Urinary bladder (tissue), 4 donors: ENCODE data around the gene C9orf43. TPM values are rescaled to one million over a fixed set of nuclear protein-coding genes. Genes with fewer than 3 reads are reported as not detected.

Experiments
- DNase-seq: peaks from one replicate; pipeline ENCODE4 v3.0.0-alpha.2; 2015; ENCODE audit errors: extremely low spot score
- H3K27ac ChIP-seq: one replicate; pipeline ENCODE4 v1.5.1; 2013; ENCODE audit warnings: low read depth, mild to moderate bottlenecking, moderate library complexity
- H3K36me3 ChIP-seq: one replicate; pipeline ENCODE4 v1.6.1; 2013; ENCODE audit warnings: mild to moderate bottlenecking, moderate library complexity; ENCODE audit not compliant: insufficient read depth
- H3K4me1 ChIP-seq: one replicate; pipeline ENCODE4 v1.6.1; 2013; ENCODE audit warnings: mild to moderate bottlenecking, moderate library complexity; ENCODE audit not compliant: insufficient read depth
- H3K4me3 ChIP-seq: one replicate; pipeline ENCODE4 v1.5.1; 2013; ENCODE audit warnings: low read depth, low read length
- WGBS: extraction: QIAGEN DNeasy Blood & Tissue Kit; methylation state at CpG from one replicate; pipeline ENCODE4 v1.1.7; 2013; 5-methylcytosine and 5-hydroxymethylcytosine counted together
- polyA plus RNA-seq: library from polyadenylated mRNA; stranded (reverse); fragments of 200-250 nt; gene quantifications from one replicate; pipeline ENCODE4 v1.2.3, GENCODE V29; 2013
- total RNA-seq: library from RNA; depleted of rRNA; stranded (reverse); fragments of >200 nt; gene quantifications from one replicate; pipeline ENCODE4 v1.2.3, GENCODE V29; 2014
- donor health status: healthy with polysubstance abuse.
- donor health status: healthy.

C9orf43 gene
- total and polyA plus RNA-seq, 2 donors, result 0.14 to 0.74 TPM

- Histone ChIP-seq H3K4me3 (no peak overlapping the region), H3K36me3 (no peaks in the 10 kb centered on the region), H3K4me1 (no peaks in the 10 kb centered on the region), H3K27ac (peak overlapping the region; percentile 83)
- 18% methylated on average over 5 of the region's 5 CpGs for WGBS
- DNase-seq, result no peak
Measured at GRCh38 chr9:113454914-113455761, 44.6 kb downstream of the C9orf43 start.

DNA sequence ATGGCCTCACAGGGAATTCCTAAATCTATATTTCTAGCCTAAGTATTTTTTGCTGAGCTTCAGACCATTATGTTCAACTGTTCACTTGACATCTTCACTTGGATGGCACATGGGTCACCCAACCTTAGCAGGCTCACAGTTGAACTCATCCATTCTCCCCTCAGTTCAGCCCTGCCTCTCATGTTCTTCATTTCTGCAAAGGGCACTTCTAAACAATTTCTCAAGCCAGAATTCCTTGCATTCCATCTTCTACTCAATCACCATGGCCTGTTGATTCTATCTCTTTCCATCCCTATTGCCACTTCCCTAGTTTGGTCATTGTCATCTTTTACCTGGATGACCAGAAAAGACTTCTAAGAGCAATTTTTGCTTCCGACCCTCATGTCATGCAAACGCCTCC is 45.7 kb downstream of the C9orf43 start:
- 95% methylated on average over 2 of the region's 2 CpGs for WGBS

GRCh38 chr9:113461285-113461684 is 50.7 kb downstream of the C9orf43 start:
- Histone ChIP-seq H3K36me3 (no peaks in the 10 kb centered on the region), H3K4me3 (no peak overlapping the region), H3K4me1 (no peaks in the 10 kb centered on the region), H3K27ac (no peak overlapping the region)
- 97% methylated on average over 3 of the region's 3 CpGs for WGBS
- DNase-seq, result no peak

More for the DNA sequence above, 45.7 kb downstream of the C9orf43 start:
- no peak overlapping the region for H3K27ac ChIP-seq
- DNase-seq, result no peak
- no peaks in the 10 kb centered on the region for H3K4me1 ChIP-seq
- H3K36me3 ChIP-seq, result no peaks in the 10 kb centered on the region
- H3K4me3 ChIP-seq, result no peak overlapping the region

DNA sequence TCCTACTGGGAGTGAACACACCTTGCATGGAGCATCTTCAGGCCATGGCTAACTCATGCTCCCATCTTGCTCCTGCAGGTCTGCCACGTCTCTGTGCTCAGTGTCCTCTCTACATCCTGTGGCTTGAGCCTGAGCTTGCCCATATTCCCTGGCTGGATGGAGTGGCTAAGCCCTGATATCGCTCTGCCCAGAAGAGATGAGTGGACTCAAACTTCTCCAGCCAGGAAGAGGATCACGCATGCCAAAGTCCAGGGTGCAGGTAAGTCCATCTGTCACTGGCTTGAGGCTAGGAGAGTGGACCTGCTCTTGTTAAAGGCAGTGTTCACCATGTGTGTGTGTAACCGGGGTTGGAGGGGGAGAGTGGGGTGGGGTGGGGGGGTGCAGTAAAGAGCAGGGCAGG is 51.4 kb downstream of the C9orf43 start:
- no peak for DNase-seq
- Histone ChIP-seq H3K4me1 (no peaks in the 10 kb centered on the region), H3K36me3 (no peaks in the 10 kb centered on the region), H3K27ac (no peak overlapping the region), H3K4me3 (no peak overlapping the region)
- WGBS, result 93% methylated on average over 4 of the region's 4 CpGs

GRCh38 chr9:113462781-113463286 is 52.3 kb downstream of the C9orf43 start:
- DNase-seq, result no peak
- Histone ChIP-seq H3K4me1 (no peaks in the 10 kb centered on the region), H3K27ac (no peak overlapping the region), H3K4me3 (no peak overlapping the region), H3K36me3 (no peaks in the 10 kb centered on the region)
- 86% methylated on average over 11 of the region's 11 CpGs for WGBS

- Histone ChIP-seq H3K4me1 (no peaks in the 10 kb centered on the region), H3K4me3 (no peak within 1 kb of the TSS), H3K36me3 (no peaks in the 10 kb centered on the region), H3K27ac (no peak within 1 kb of the TSS)
- DNase-seq, result no peak
- WGBS, result 17% methylated on average over 55 of the region's 55 CpGs
Measured at GRCh38 chr9:113463418-113464285, 53.1 kb downstream of the C9orf43 start, which contains the start of gene RGS3. RGS3 (plus strand) TSS chr9:113463727; CDS start chr9:113463803, 76 bp downstream.

- 100% methylated on average over 1 of the region's 1 CpG for WGBS
- H3K27ac ChIP-seq, result no peak overlapping the region
Measured at GRCh38 chr9:113464286-113464660, 53.7 kb downstream of the C9orf43 start.

GRCh38 chr9:113465599-113466140 is 55.1 kb downstream of the C9orf43 start:
- Histone ChIP-seq H3K36me3 (no peaks in the 10 kb centered on the region), H3K27ac (no peak overlapping the region), H3K4me3 (no peak overlapping the region), H3K4me1 (no peaks in the 10 kb centered on the region)
- DNase-seq, result no peak
- 81% methylated on average over 2 of the region's 2 CpGs for WGBS

More at GRCh38 chr9:113464286-113464660, 53.7 kb downstream of the C9orf43 start:
- Histone ChIP-seq H3K4me3 (no peak overlapping the region), H3K4me1 (no peaks in the 10 kb centered on the region), H3K36me3 (no peaks in the 10 kb centered on the region)
- no peak for DNase-seq

DNA sequence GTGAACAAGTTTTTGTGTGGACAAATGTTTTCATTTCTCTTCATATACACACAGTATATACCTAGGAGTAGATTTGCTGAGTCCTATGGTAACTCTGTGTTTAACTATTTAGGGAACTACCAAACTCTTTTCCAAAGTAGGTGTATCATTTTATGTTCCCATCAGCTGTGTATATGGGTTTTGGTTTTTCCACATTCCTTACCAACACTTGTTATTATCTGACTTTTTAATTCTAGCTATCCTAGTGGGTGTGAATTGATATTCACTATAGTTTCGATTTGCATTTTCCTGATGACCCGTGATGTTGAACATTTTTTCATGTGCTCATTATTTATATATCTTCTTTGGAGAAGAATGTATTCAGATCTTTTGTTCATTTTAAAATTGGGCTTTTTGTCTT is 56.6 kb downstream of the C9orf43 start:
- H3K27ac ChIP-seq, result no peak overlapping the region
- no peaks in the 10 kb centered on the region for H3K36me3 ChIP-seq

GRCh38 chr9:113468716-113469448 is 58.3 kb downstream of the C9orf43 start:
- H3K4me1 ChIP-seq, result no peaks in the 10 kb centered on the region
- 68% methylated on average over 6 of the region's 6 CpGs for WGBS

More for the DNA sequence above, 56.6 kb downstream of the C9orf43 start:
- DNase-seq, result no peak
- WGBS, result 97% methylated on average over 2 of the region's 2 CpGs
- H3K4me1 ChIP-seq, result no peaks in the 10 kb centered on the region
- no peak overlapping the region for H3K4me3 ChIP-seq

GRCh38 chr9:113471143-113471542 is 60.6 kb downstream of the C9orf43 start:
- no peak for DNase-seq
- Histone ChIP-seq H3K36me3 (no peaks in the 10 kb centered on the region), H3K27ac (no peak overlapping the region), H3K4me1 (no peaks in the 10 kb centered on the region), H3K4me3 (no peak overlapping the region)
- WGBS, result 81% methylated on average over 1 of the region's 1 CpG

More at GRCh38 chr9:113468716-113469448, 58.3 kb downstream of the C9orf43 start:
- Histone ChIP-seq H3K27ac (no peak overlapping the region), H3K36me3 (no peaks in the 10 kb centered on the region), H3K4me3 (no peak overlapping the region)
- no peak for DNase-seq

GRCh38 chr9:113471566-113471965 is 61.0 kb downstream of the C9orf43 start:
- no peak for DNase-seq
- 76% methylated on average over 6 of the region's 6 CpGs for WGBS
- H3K4me3 ChIP-seq, result no peak overlapping the region
- H3K4me1 ChIP-seq, result no peaks in the 10 kb centered on the region
- no peak overlapping the region for H3K27ac ChIP-seq
- no peaks in the 10 kb centered on the region for H3K36me3 ChIP-seq

DNA sequence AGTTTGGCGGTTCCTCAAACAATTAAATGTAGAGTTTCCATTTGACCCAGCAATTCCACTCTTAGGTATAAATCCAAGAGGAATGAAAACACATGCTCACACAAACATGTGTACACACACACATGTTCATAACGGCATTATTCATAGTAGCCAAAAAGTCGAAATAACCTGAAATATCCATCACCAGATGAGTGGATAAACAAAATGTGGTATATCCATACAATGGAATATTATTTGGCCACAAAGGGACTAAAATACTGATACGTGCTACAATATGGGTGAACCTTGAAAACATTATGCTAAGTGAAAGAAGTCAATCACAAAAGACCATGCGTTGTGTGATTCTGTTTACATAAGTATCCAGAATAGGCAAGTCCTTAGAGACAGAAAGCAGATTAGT is 61.7 kb downstream of the C9orf43 start:
- no peak overlapping the region for H3K27ac ChIP-seq
- H3K4me1 ChIP-seq, result no peaks in the 10 kb centered on the region
- 97% methylated on average over 5 of the region's 5 CpGs for WGBS
- no peak for DNase-seq
- H3K4me3 ChIP-seq, result no peak overlapping the region
- H3K36me3 ChIP-seq, result no peaks in the 10 kb centered on the region
